Adipocyte (in vitro differentiated cells): ENCODE data around the gene RFXANK.

Source experiments
- DNase-seq: peaks from one replicate; pipeline ENCODE4 v3.0.0-alpha.2; 2015; ENCODE audit warnings: low read depth
- H3K27me3 ChIP-seq: replicated peaks from 2 replicates; pipeline ENCODE4 v1.7.0; 2013; ENCODE audit warnings: mild to moderate bottlenecking, low read length, moderate library complexity; ENCODE audit not compliant: control insufficient read depth, insufficient read depth
- H3K36me3 ChIP-seq: 2 replicates; pipeline ENCODE4 v1.7.0; 2013; ENCODE audit warnings: low read length, mild to moderate bottlenecking, moderate library complexity; ENCODE audit not compliant: control insufficient read depth, insufficient read depth, severe bottlenecking
- H3K4me1 ChIP-seq: 2 replicates; pipeline ENCODE4 v1.7.0; 2013; ENCODE audit warnings: mild to moderate bottlenecking, low read length, moderate library complexity; ENCODE audit not compliant: control insufficient read depth, insufficient read depth
- H3K4me3 ChIP-seq: 2 replicates; pipeline ENCODE4 v1.7.0; 2013; ENCODE audit warnings: mild to moderate bottlenecking, low read length, moderate library complexity
- H3K9ac ChIP-seq: 2 replicates; pipeline ENCODE4 v1.7.0; 2013; ENCODE audit warnings: mild to moderate bottlenecking, low read length, moderate library complexity
- H3K9me3 ChIP-seq: 2 replicates; pipeline ENCODE4 v1.7.0; 2013; ENCODE audit warnings: mild to moderate bottlenecking, low read length, moderate library complexity; ENCODE audit not compliant: control insufficient read depth

The RFXANK gene

DNA sequence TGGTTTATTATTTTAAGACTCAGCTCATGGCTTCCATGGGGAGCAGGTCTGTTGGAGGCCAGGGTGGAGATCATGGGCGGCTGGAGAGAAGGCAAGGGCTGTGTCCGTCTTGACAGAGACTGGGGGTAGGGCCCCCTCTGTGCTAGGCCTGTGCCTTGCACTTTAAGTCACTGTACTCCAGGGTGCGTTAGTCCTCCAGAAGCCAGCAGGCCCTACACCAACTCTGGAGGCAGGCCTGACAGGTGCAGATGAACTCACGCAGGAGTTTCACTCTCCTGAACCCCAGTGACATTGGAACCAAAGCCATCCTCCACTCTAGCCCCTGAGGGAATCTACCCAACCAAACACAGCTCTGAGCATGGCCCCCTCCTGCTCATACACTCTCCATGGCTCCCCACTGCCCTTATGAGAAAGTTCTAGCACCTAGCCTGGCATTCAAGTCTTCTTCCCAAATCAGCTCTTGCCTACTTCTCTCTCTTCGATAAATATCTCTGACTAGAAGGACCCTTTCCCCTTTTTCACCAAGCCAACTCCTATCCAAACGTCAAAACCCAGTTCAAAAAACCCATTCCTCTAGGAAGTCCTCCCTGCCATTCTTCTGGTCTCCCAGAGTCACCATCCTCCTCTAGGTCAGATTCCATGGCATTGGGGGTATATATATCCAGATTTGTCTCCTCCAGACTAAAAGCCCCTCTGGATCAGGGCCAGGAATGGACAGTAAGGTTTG is 37.1 kb upstream of the RFXANK start:
- Histone ChIP-seq H3K9me3 (no peaks in the 10 kb centered on the region), H3K27me3 (no peaks in the 10 kb centered on the region), H3K36me3 (no peaks in the 10 kb centered on the region), H3K9ac (no peak overlapping the region), H3K4me1 (no peaks in the 10 kb centered on the region), H3K4me3 (no peak overlapping the region)
- no peak for DNase-seq

DNA sequence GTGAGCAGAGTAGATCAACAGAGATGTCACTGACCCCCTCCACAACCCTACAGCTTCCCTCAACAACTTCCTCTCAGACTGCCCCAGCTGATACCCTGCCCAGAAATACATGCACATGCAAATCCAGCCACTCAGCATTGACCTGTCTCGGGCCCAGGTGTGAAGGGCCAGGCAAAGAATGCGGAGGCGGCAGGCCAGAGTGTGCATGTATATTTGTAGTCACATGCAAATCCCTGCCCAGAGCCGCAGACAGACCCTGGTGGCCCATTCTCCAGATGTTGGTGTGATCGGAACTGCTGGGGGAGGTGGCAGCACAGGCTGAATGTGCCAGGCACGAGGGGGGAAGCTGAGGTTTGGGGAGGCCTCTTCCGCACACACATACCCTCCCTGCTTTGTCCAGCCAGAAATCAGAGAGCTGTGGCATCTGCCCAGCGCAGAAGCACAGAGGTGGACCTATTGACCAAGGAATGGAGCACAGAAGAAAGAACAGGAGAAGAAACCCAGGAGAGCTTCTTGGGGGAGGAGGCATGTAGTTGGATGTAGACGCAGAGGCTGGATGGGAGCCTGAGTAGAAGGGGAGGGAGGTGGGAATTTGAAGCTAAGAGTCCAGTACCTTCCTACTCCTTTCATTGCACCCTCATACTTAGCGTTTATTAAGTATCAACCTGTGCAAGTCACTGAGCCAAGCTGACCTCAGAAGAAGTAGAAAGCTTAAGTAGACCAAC is 36.4 kb upstream of the RFXANK start:
- Histone ChIP-seq H3K27me3 (no peaks in the 10 kb centered on the region), H3K9ac (no peak overlapping the region), H3K36me3 (no peaks in the 10 kb centered on the region), H3K4me3 (no peak overlapping the region), H3K4me1 (no peaks in the 10 kb centered on the region), H3K9me3 (no peaks in the 10 kb centered on the region)
- DNase-seq, result no peak

DNA sequence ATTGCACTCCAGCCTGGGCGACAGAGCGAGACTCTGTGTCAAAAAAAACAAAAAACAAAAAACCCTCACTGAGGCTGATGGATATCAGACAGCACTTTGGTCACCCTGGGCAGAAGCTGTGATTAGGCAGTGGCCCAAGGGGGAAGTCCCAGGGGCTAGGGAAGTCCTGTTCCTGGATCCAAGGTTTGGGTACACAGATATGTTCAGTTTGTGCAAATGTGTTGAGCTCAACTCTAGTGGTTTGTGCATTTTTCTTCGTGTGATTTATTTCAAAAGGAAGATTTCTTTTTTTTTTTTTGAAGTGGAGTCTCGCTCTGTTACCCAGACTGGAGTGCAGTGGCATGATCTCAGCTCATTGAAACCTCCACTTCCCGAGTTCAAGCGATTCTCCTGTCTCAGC is 34.2 kb upstream of the RFXANK start:
- Histone ChIP-seq H3K4me1 (no peaks in the 10 kb centered on the region), H3K9ac (no peak overlapping the region), H3K36me3 (no peaks in the 10 kb centered on the region), H3K9me3 (no peaks in the 10 kb centered on the region), H3K27me3 (no peaks in the 10 kb centered on the region), H3K4me3 (no peak overlapping the region)
- DNase-seq, result no peak

GRCh38 chr19:19159534-19159933 is 32.5 kb upstream of the RFXANK start:
- Histone ChIP-seq H3K9me3 (no peaks in the 10 kb centered on the region), H3K9ac (no peak overlapping the region), H3K36me3 (no peaks in the 10 kb centered on the region), H3K4me1 (no peaks in the 10 kb centered on the region), H3K27me3 (no peaks in the 10 kb centered on the region), H3K4me3 (no peak overlapping the region)
- DNase-seq, result no peak

DNA sequence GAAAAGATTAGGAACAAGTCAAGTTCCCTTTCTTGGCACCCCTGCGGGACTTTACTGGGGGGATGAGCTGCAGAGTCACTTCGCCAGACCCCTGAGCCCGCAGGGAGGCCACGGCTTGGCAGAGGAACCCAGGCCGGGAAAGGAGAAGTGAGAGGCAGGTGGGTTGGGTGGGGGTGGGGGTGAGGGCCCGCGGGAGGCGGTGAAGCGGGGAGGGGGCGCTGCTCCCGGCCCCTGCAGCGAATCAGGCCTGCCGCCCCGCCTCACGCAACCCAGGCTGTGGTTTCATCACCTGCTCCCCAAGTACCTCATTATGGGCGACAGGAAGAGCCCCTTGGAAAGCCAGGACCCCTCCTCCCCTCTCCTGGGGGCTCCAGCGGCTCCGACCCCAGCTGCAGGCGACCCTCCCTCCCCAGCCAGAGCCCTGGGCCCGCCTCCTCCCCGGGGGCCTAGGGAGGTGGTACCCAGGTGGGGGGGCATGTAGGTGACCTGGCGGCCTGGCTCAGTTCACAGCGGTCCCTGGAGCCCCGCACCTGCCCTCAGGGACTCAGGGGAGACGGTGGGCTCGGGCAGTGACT is 31.5 kb upstream of the RFXANK start:
- no peak for DNase-seq
- H3K4me3 ChIP-seq, result no peak overlapping the region

DNA sequence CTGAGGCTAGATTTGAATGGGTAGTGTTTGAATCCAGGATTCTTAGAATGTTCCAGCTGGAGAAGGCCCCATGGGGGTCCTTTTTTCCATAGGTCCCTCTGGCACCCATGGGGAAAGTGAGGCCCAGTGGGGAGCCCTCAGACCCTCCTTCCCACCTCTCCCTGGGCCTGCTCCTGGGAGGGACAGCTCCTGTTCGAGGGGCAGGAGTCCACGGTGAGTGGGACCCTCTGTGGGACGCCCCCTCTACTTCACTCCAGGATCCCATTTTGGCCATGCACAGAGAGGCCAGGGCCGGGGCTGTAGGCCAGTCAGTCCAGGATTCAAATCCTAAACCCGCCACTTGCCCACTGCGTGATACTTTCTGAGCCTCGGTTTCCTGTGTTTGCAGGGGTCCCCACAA is 29.6 kb upstream of the RFXANK start:
- H3K4me3 ChIP-seq, result no peak overlapping the region
- H3K27me3 ChIP-seq, result no peaks in the 10 kb centered on the region
- DNase-seq, result no peak
- no peaks in the 10 kb centered on the region for H3K9me3 ChIP-seq
- H3K36me3 ChIP-seq, result no peaks in the 10 kb centered on the region
- H3K4me1 ChIP-seq, result no peaks in the 10 kb centered on the region
- no peak overlapping the region for H3K9ac ChIP-seq

More for the DNA sequence above, 31.5 kb upstream of the RFXANK start:
- no peak overlapping the region for H3K9ac ChIP-seq
- no peaks in the 10 kb centered on the region for H3K36me3 ChIP-seq
- no peaks in the 10 kb centered on the region for H3K27me3 ChIP-seq
- no peaks in the 10 kb centered on the region for H3K9me3 ChIP-seq
- H3K4me1 ChIP-seq, result no peaks in the 10 kb centered on the region

DNA sequence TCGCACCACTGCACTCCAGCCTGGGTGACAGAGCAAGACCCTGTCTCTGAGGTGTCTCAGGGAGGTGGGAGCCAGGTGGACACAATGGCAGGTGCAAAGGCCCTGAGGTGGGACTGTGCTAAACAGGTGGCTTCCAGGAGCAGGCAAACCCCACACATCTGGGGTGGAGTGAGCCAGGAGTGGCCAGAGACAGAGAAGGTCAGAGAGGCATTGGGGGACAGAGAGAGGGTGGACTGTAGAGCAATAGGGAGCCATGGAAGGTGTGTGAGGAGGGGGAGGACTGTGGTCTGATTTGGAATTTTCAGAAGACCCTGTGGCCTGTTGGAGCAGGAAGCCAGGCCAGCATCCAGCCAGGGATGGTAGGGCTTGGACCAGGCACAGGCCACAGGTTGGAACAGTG is 26.7 kb upstream of the RFXANK start:
- Histone ChIP-seq H3K4me3 (no peak overlapping the region), H3K9ac (no peak overlapping the region), H3K27me3 (no peaks in the 10 kb centered on the region), H3K9me3 (no peaks in the 10 kb centered on the region), H3K4me1 (peaks cover 2% of the 10 kb centered on the region), H3K36me3 (no peaks in the 10 kb centered on the region)
- no peak for DNase-seq

DNA sequence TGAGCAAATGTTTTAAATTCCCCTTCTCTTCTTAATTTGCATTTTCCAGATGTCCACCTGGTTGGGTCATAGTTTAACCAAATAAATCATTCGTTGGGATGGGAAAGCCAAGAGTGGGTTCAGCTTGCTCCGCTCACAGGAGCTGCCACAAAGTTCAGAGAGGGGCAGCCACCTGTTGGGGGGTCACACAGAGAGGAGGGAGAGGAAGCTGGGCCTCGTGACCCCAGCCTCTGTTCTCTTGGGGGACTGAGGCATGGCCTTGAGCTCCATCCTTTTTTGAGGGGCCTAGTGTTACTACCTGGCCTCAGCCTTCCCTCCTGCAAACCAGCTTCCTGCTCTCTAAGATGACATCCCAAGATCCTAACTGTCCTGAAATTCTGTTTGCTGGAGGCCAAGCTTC is 24.4 kb upstream of the RFXANK start:
- H3K36me3 ChIP-seq, result no peaks in the 10 kb centered on the region
- peaks cover 23% of the 10 kb centered on the region for H3K4me1 ChIP-seq
- H3K9ac ChIP-seq, result no peak overlapping the region
- no peaks in the 10 kb centered on the region for H3K9me3 ChIP-seq
- no peak for DNase-seq
- H3K4me3 ChIP-seq, result no peak overlapping the region
- H3K27me3 ChIP-seq, result no peaks in the 10 kb centered on the region

DNA sequence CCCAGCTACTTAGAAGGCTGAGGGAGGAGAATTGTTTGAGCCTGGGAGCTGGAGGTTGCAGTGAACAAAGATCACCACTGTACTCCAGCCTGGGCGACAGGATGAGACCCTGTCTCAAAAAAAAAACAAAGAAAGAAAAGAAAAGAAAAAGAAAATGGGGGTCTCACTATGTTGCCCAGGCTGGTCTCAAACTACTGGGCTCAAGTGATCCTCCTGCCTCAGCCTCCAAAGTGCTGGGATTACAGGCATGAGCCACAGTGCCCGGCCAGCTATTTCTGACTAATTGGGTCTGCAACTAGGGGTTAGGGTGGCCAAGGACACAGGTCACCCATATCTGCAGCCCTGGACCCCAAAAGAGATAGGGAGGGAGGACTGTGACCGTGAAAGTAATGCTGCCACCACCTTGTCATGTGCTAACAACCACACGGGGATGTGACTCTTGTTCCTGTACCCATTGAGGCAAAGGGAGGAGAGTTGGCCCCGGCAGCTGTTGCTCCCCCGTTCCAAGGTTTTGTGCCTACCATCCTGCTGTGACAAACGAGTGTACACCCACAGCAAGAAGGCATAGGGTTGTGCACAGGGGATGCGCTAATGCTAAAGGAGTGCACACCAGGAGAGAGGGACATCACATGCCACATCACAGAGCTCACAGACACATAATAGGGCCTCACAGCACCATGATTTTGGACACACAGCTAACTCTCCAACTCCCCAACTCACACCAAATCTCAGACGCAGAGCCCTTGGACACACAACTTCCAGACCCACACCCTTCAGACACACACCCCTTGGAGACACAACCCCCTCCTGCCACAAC is 22.6 kb upstream of the RFXANK start:
- Histone ChIP-seq H3K27me3 (no peaks in the 10 kb centered on the region), H3K4me1 (peaks cover 33% of the 10 kb centered on the region), H3K9me3 (no peaks in the 10 kb centered on the region), H3K36me3 (no peaks in the 10 kb centered on the region), H3K9ac (no peak overlapping the region), H3K4me3 (peak overlapping the region; percentile 56)
- no peak for DNase-seq

DNA sequence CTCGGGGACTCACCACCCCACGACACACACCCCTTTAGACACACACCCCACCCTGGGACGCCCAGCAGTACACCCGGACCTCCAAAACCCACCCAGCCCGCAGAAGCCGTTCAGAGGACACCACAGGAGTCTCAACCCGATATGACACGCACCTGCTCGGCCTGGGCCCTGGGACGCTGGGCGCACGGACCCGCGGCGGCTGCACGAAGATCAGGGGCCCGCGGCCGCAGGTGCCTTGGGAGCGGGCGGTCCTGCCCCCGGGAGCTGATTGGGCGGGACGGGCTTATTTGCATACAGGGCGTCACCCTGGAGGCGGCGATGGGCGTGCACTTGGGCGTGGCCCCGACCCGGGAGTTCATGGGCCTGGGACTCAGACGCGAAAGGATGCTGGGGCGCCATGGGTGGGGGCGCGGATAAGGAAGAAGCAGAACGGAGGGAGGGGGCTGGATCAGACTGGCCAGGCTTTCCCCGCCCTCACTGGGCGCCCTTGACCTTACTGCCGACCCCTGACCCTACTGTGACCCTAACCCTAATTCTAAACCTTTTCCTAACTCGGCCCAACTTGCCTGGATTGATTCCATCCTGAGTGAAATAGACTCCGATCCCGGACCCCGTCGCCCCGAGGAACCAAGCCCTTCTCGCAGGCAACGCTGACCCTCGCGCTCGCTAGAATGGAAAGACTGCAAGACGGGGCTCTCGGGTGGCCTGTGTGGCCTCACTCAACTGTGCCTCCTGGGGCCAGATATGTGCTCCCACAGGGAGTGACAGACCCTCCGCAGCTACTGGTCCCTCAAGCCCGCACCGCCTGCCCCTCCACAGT is 21.8 kb upstream of the RFXANK start, which contains the start of gene MEF2B:
MEF2B (minus strand) TSS at position 211 of the 820 bp plus-strand sequence. CDS start 19,528 bp downstream, outside the sequence.
- H3K4me3 ChIP-seq, result peak within 1 kb of the TSS; percentile 56

More for the DNA sequence above, 21.8 kb upstream of the RFXANK start, which contains the start of gene MEF2B:
- peak; percentile 82 for DNase-seq
- H3K4me1 ChIP-seq, result peaks cover 38% of the 10 kb centered on the region
- H3K36me3 ChIP-seq, result no peaks in the 10 kb centered on the region
- H3K9ac ChIP-seq, result no peak within 1 kb of the TSS
- H3K9me3 ChIP-seq, result no peaks in the 10 kb centered on the region
- no peaks in the 10 kb centered on the region for H3K27me3 ChIP-seq
